Upper lobe of right lung (tissue), 1 donor: ENCODE data around the gene SAXO1. TPM values are rescaled to one million over a fixed set of nuclear protein-coding genes. Genes with fewer than 3 reads are reported as not detected.

ENCODE experiments used
- ATAC-seq: fragments of 200-7000 bp; cut with Tn5 transposase; one replicate; pipeline ENCODE4 v1.9.1; 2020; ENCODE audit warnings: mild to moderate bottlenecking, moderate library complexity
- DNase-seq: peaks from one replicate; pipeline ENCODE4 v3.0.0-alpha.2; 2020
- H3K27ac ChIP-seq: fragments of 200-600 bp; one replicate; pipeline ENCODE4 v1.8.0; 2022
- H3K27me3 ChIP-seq: fragments of 200-600 bp; one replicate; pipeline ENCODE4 v1.8.0; 2022; ENCODE audit warnings: mild to moderate bottlenecking
- H3K36me3 ChIP-seq: fragments of 200-600 bp; one replicate; pipeline ENCODE4 v1.8.0; 2022
- H3K4me1 ChIP-seq: fragments of 200-600 bp; one replicate; pipeline ENCODE4 v1.8.0; 2022
- H3K4me3 ChIP-seq: fragments of 200-600 bp; one replicate; pipeline ENCODE4 v1.8.0; 2022; ENCODE audit warnings: mild to moderate bottlenecking
- H3K9me3 ChIP-seq: fragments of 200-600 bp; one replicate; pipeline ENCODE4 v1.8.0; 2022
- CTCF ChIP-seq: fragments of 200-600 bp; IDR thresholded peaks from one replicate; pipeline ENCODE4 v1.8.0; 2022; ENCODE audit warnings: antibody characterized with exemption
- intact Hi-C: fragments of 100-400 bp; cut with DNase I; formaldehyde crosslinking; loops from one replicate; pipeline ENCODE4 v1.11.0; 2022
- total RNA-seq: library from RNA; stranded (reverse); fragmentation: NEBNext Ultra II Directional; extraction: Animal tissue kit (Norgen Biotek cat#: 25700); gene quantifications from one replicate; pipeline ENCODE4 v1.2.1, GENCODE V29; 2021
- donor health status: DM: no; HTN: yes; CAD: no; lungs with severe emphysema.

SAXO1 gene
- total RNA-seq, 1 donor from 2014 or later, result 0.12 TPM

- DNase-seq (no peak), ATAC-seq (no peak)
- H3K4me3 ChIP-seq, result no peak overlapping the region
- TF ChIP-seq CTCF, result no peak
- H3K36me3 ChIP-seq, result no peaks in the 10 kb centered on the region
- no peak overlapping the region for H3K27ac ChIP-seq
- no peaks in the 10 kb centered on the region for H3K27me3 ChIP-seq
- no peaks in the 10 kb centered on the region for H3K9me3 ChIP-seq
- no peaks in the 10 kb centered on the region for H3K4me1 ChIP-seq
- intact Hi-C loops, result no loop called here
These were observed 63.9 kb downstream of the SAXO1 start for GRCh38 chr9:18969128-18969527.

GRCh38 chr9:18955626-18956025 lies 77.4 kb downstream of the SAXO1 start:
- H3K4me1 ChIP-seq, result no peaks in the 10 kb centered on the region
- no peak for ATAC-seq
- intact Hi-C loops, result no loop called here
- H3K36me3 ChIP-seq, result no peaks in the 10 kb centered on the region
- H3K27ac ChIP-seq, result no peak overlapping the region
- no peaks in the 10 kb centered on the region for H3K27me3 ChIP-seq
- H3K4me3 ChIP-seq, result no peak overlapping the region
- no peaks in the 10 kb centered on the region for H3K9me3 ChIP-seq
- no peak for TF ChIP-seq CTCF
- no peak for DNase-seq

GRCh38 chr9:18951936-18952335 lies 81.1 kb downstream of the SAXO1 start:
- DNase-seq, result no peak
- TF ChIP-seq CTCF, result no peak
- Histone ChIP-seq H3K4me3 (no peak overlapping the region), H3K27me3 (no peaks in the 10 kb centered on the region), H3K9me3 (no peaks in the 10 kb centered on the region), H3K4me1 (no peaks in the 10 kb centered on the region), H3K27ac (no peak overlapping the region), H3K36me3 (no peaks in the 10 kb centered on the region)
- no peak for ATAC-seq
- intact Hi-C loops, result no loop called here

GRCh38 chr9:18947892-18948339 lies 85.1 kb downstream of the SAXO1 start:
- intact Hi-C loops, result no loop called here
- no peak for TF ChIP-seq CTCF
- H3K36me3 ChIP-seq, result no peaks in the 10 kb centered on the region
- H3K4me3 ChIP-seq, result no peak overlapping the region
- H3K9me3 ChIP-seq, result no peaks in the 10 kb centered on the region
- H3K27me3 ChIP-seq, result no peaks in the 10 kb centered on the region
- H3K4me1 ChIP-seq, result no peaks in the 10 kb centered on the region
- H3K27ac ChIP-seq, result no peak overlapping the region
- ATAC-seq (peak; percentile 90), DNase-seq (no peak)

GRCh38 chr9:18942801-18943200 lies 90.2 kb downstream of the SAXO1 start:
- no peak for DNase-seq
- no peaks in the 10 kb centered on the region for H3K36me3 ChIP-seq
- ATAC-seq, result no peak

More at GRCh38 chr9:18942801-18943200, 90.2 kb downstream of the SAXO1 start:
- H3K4me1 ChIP-seq, result no peaks in the 10 kb centered on the region
- no peak overlapping the region for H3K27ac ChIP-seq
- intact Hi-C loops, result no loop called here
- no peak overlapping the region for H3K4me3 ChIP-seq
- TF ChIP-seq CTCF, result no peak
- no peaks in the 10 kb centered on the region for H3K9me3 ChIP-seq
- H3K27me3 ChIP-seq, result no peaks in the 10 kb centered on the region
